Left forelimb (tissue), 1 donor: Measurements from ENCODE around the gene AFMID.
A peak's percentile ranks its signal among the peaks of the same experiment; 100 is the strongest.
"Not testable (repeated sequence)": the region's sequence is repeated elsewhere in the genome, so short reads cannot be mapped to it uniquely, and the experiment has no call there.

Experiments
- DNase-seq: peaks from one replicate; pipeline ENCODE4 v3.0.0-alpha.2; 2018; ENCODE audit warnings: low spot score

Gene AFMID

DNA sequence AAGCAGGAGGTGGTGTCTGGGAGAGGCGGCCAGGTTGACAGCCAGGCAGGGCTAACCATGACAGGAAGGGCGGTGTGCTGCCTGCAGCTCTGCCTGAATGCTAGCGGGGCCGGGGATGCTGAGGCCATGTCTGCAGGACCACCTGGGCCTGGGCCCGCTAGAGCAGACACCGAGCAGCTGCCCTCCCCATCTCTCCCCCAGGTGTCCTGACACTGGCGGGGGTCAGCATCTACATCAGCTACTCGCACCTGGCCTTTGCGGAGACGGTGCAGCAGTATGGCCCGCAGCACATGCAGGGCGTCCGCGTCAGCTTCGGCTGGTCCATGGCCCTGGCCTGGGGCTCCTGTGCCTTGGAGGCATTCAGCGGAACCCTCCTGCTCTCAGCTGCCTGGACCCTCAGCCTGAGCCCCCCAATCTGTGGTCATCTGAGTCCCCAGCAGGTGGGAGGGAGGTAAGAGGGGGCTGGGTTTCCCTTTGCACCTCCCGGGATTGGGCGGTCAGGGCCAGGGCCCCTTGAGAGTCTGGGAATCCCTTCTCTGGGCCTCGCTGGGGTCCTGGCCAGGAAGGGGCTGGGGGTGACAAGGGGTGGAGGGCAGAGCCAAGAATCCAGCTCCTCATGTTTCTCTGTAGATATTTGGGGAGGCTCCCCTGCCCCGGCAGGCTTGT, 51.8 kb downstream of the AFMID start:
- DNase-seq, result no peak

DNA sequence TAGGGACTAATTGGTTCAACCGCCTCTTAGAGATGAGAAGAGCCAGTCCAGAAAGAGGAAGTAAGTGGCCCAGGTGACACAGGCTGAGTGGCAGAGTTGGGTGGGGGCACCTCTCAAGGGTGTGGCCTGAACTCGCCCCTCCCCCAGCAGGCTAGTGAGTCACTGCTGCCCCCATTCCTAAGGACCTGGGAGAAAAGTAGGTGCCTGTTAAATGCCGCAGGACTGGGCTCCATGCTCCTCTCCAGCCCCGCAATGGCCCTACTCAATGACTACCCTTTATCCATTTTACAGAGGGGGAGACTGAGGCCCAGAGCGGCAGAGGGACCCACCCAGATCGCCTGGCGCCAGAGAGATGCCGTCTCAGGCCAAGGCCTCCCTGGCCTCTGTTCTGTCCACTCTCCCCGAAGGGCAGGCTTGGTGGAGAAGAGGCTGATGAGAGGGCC, 52.3 kb downstream of the AFMID start:
- DNase-seq, result no peak

DNA sequence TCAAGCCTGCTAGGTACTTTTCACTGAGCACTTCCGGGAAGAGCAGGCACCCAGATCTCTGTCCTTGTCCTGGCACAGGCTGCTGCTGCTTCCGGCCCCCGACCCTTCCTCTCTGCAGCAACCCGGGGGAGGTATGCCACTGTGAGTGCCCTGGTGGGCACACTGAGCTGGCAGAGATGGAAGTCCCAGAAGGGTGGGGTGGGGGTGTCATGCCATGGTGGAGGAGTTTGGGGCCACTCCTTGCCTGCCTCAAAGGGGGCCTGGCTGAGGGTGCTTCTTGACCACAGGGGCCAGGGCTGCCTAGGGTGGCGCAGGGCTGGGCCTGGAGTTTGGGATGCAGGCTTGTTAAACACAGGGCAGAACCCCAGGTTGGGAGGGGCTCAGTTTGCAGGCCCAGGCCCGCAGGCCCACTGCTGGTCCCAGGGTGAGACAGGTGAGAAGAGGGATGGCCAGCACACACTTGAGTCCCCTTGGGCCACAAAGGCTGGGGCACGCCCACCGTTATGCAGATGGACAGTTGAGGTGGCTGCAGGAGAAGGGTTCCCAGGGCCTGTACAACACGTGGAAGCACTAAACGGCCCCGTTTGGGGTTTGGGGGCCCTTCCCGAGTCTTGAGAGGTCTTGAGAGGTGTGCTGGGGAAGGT, 53.0 kb downstream of the AFMID start:
- DNase-seq, result no peak

DNA sequence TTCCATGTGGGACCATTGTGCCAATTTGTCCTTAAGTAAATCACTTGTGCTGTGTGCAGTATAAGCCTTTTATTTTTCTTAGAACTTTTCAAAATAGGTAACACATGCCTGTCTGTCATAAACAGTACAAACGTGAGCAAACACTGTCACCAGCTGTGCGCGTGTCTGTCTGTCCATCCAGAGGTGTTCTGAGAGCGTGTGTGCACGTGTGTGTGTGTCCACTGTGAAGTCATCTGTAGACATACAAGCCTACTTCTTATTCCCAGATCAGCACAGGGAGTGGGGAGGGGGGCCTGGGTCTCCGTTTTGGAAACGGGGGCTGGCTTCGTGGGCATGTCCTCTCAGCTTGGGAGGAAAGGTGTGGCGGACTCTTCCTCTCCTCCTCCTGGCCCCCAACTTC, 53.7 kb downstream of the AFMID start:
- no peak for DNase-seq

DNA sequence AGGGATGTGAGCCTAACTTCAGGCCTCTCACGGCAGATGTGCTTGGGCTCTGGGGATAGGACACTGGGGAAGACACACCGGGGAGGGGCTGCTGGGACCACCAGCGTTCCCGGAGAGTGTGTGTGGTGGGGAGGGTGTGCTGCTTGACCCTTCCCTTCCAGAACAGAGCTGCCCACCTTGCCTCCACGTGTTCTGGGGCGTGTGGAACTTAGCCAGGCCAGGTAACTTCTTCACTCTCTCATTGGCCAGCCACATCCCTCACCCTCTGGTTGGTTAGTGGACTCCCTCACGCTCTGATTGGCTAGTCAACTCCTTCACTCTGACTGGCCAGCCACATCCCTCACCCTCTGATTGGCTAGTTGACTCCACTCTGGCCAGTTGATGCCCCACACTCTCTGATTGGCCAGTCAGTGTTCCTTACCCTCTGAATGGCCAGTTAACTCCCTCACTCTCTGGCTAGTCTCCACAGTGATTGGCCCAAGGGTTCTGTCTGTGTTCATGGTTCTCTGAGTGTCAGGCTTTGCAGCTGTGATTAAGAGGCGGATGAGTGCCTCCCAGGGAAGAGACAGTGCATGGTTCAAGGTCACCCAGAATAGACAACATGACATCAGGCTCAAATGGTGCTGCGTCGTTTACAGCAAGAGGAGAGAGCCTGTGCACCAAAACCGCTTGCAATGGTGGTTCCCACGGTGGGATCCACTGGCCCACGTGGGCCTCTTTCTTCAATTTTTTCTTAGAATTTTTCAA, 54.3 kb downstream of the AFMID start:
- DNase-seq, result no peak

DNA sequence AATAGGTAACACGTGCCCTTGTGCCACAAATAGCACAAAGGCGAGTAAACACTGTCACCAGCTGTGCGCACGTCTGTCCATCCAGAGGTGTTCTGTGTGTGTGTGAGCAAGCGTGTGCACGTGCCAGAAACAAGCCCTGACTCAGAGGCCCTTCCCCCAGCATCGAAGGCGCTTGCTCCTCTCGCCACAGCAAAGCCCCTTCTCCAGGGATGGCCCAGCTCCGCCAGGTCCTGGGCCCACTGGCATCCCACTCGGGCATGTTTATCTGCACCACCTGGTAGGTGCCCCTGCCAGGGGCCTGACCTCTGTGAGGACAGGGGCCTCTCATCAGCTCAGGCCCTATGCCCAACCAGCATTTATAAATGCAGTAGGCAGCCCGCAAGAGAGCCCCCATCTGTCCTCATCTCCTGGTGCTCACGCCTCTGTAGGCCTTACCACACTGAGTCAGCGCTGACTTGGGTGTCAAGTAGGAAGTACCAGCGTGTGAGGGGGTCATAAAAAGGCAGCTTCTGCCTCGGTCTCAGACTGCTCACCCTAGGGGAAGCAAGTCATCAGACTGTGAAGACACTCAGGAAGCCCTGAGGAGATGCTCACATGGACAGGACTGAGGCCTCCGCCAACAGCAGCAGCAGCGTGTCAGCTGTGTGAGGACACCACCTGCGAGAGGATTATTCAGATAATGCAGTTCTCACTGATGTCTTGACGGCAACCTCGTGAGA, 55.0 kb downstream of the AFMID start:
- DNase-seq, result no peak

DNA sequence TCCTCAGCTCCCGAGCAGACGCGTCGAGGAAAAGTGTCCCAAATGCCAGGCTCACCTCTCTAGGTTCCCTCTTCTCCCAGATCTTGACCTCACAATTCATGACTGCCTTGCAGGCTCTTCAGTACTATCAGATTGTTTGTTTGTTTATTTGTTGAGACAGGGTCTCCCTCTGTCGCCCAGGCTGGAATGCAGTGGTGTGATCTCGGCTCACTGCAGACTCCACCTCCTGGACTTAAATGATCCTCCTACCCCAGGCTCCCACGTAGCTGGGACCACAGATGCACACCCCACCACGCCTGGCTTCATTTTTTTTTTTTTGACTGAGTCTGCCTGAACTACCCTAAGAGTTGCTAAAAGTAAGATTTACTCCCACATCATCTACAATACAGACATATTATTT, 60.1 kb downstream of the AFMID start:
- no peak for DNase-seq

DNA sequence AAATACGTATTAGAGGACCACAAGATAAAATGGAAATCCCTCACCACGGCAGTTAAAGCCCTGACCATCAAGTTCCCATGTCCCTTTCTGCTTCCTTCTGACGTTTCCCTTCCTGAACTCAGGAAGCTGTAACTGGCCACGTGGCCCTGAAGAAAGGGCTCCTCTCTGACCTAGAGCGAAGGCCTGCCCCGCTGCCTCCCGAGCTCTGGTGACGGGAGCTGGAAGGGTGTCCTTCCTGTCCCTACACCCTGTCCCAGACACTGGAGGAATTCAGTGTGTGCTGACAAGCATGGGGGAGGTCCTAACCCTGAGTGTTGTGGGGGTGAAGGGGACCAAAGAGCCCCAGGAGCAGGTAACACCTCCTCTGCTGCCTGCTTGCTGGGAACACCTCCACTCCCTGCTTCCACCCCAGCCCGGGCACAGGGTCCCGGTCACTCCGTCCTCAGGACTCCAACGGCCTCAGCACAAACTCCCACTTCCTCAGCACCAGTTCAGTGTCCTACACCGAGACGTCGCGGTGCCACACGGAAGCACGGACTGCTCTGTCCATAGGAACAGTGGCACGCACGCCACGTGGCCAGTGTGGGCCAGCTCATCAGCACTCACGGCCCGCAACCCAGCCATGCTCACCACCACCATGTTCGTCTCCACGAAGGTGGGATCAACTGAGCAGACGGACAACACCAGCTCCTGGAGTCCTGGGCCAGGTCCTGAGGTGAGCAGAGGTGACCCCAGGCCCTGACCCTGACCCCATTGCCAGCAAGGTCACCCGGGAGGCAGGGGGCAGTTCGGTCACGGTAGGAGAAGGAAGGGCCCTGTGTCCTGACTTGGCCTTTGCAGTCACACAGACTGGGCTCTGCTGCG, 61.1 kb downstream of the AFMID start:
- no peak for DNase-seq

DNA sequence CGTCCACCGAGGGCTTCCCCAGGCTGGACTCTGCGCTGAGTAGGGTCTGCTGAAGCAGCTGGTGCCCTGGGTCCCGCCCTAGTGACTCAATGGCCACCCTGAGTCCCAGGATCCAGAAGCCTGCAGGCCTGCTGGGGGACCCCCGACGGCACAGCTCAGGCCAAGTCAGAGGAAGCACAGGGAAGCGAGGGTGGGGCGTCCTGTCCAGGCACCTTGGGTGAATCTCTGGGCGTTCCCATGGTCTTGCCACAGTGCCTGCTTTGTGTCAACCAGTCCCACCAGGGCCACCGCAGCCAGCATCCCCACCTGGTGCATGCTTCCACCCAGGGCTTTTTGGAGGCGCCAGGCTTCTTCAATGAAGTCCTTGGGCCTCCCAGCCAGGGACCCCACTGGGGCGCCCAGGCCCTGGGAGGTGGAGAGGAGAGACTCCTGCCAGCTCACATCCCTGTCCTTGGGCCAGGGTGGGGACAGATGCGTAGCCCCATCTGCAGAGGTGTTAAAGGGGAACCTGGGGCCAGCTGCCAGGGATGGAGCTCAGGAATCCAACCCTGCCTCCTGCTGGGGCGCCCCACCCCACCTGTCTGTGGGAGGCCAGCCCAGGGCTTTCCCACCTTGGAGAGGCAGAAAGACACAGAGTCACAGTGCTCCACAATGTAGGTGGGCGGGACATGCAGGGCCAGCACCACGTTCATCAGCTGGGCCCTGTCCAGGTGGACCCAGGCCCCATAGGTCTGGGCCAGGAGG, 62.1 kb downstream of the AFMID start:
- DNase-seq, result no peak

DNA sequence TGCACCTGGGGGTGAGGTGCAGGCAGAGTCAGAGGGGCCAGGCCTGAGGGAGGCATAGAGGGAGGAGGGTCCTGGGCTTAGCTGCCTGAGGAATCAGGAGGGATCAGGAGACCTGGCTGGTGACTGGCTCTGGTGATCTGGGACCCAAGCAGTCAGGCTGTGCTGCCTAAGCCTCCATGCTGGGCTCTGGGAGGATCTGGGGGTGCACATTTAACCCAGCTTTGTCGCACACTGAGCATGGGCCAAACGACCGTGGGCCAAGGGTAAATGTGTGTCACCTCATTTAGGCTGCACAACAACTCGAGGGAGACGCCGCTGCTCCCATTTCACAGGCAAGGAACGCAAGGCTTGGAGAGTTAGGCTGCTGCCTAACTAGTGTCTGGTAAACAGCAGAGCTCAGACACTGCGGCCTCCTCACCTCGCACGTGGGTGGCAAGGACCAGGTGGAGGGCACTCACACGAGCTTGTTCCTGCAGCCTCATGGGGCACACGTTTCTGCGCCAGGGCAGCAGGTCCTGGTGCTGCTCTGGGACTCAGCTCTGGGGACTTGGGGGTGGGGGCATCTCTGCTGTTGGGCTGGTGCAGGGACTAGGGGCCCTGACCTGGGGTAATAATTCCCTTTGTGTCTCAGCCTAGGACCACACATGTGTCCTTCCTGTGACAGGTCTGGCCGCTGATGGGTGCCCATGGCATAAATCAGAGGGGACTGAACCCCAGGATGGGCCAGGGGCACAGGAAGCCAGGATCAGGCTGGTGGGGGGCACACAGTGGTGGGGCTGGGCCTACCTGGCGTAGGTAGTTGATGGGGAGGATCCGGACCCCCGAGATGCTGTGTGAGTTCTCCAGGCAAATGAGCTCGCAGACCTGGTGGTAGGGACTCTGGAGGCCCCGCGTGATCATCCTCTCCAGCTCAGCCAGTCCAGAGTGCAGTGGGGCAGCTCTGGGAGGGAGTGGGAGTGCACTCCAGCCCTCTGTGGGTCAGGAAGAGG, 63.0 kb downstream of the AFMID start:
- no peak for DNase-seq

DNA sequence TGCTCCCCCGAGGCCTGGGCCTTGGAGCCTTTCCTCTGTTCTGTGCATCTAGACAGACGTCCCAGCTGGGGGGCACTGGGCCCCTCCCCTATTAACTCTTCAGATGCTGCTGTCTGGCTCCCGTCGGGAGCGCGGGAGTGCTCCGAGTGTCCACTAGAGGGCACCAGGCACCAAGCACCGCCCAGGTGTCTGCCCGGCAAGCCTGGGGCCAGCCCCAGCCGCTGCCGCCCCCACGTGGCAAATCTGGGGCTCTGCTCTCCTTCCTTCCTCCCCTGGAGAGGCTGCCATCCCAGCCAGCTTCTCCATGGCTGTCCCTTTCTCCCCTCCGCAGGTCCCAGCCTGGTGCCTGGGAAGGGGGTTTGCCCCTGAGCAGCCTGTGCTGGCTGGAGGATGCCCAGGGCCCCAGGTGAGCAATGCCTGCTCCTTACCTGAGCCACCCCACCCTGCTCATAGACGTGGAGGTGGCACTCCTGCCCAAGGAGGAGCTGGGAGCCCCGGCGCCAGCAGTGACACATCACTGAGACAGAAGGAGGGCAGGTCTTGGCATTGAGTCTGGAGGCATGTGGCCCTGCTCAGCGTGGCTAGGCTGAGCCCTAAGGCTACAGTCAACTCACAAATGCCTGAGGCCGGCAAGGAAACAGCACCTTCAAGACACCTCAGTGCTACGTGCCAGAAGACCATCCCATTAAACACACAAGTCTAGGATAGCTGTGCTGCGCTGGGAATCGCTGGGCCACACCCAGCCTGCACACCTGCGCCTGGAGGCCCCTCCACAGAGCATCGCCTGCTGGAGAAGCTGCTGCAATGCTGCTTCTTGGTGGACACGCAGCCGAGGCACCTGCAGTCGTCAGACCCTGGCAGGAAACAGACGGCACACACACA, 64.0 kb downstream of the AFMID start:
- peak; percentile 87 for DNase-seq

DNA sequence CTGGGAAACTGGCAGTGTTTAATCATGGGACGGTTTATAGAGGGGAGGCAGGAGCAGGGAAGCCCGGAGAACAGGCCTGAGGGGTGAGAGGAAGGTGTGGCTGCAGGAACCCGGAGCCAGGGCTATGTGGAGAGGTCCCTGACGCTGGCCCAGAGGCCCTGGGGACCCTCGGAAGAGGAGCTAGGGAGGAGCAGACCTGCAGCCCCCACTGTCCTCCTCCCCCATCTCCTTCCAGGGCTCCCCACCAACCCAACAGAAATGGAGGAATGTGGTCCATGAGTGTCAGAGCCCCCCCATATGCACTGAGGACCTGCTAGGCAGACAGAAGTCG, 64.6 kb downstream of the AFMID start:
- DNase-seq, result no peak

DNA sequence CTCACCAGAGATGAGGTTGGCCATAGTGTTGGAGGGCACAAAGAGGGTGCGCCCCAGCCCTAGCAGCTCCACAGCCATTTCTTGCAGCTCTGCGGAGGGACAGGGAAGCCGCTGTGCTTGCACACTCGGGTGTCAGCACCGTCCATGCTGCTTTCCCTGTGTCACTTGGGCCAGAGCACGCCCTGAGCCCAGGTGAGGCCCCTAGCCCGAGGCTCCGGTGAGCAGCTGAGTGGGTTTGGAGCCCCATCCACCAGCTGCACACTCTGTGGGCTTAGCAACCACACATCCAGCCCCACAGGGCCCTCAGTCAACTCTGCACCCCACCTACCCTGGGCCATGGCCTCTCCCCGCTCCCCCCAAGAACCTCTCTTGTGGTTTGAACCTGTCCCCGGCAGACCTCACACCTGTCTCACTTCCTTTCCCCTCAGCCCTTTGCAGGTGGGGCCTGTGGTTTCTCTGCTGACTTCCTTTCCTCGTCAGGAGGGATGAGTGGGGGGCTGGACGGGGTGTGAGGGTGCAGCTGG, 65.0 kb downstream of the AFMID start:
- no peak for DNase-seq

DNA sequence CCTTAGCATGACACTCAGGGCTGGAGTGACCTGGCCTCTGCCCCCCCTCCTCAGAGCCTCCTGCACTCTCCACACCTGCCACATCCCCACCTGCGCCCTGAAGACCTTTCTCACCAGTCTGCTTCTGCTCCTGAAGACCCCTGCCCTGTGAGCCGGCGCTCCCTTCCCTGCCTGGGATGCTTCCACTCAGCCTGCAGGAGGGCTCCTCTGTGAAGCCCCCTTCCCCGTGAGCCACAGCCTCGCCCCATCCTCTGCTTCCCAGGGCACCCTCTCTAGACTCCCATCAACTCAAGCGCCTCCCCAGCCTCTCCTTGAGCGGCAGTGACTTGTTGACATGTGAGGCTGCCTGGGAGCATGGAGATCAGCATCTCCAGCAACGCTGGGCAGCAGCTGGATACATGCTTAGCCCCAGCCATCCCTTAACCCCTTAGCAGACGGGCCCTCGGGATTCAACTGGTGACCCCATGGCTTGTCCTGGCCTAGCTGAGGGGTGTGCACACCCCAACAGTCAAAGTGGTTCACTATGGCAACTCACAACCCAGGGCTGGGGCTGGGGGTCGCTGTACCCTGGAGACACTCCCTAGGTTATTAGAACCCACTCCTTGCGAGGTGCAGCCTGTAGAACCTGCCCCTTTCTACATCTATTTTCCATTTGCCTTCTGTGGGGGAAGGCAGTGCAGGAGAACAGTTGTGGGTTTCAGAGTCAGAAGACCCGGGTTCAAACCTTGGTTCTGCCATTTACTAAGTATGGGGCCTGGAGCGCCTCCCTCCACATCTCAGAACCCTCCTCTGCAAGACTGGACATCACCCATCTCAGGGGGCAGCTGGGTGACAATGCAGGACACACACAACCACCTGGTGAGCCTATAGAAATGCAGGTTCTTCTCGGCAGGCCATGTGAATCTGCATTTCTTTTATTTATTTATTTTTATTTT, 65.8 kb downstream of the AFMID start:
- DNase-seq, result no peak

DNA sequence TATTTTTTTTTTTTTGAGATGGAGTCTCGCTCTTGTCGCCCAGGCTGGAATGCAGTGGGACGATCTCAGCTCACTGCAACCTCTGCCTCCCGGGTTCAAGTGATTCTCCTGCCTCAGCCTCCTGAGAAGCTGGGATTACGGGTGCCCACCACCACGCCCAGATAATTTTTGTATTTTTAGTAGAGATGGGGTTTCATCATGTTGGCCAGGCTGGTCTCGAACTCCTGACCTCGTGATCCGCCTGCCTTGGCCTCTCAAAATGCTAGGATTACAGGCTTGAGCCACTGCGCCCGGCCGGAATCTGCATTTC, 66.4 kb downstream of the AFMID start:
- DNase-seq, result not testable (repeated sequence)

DNA sequence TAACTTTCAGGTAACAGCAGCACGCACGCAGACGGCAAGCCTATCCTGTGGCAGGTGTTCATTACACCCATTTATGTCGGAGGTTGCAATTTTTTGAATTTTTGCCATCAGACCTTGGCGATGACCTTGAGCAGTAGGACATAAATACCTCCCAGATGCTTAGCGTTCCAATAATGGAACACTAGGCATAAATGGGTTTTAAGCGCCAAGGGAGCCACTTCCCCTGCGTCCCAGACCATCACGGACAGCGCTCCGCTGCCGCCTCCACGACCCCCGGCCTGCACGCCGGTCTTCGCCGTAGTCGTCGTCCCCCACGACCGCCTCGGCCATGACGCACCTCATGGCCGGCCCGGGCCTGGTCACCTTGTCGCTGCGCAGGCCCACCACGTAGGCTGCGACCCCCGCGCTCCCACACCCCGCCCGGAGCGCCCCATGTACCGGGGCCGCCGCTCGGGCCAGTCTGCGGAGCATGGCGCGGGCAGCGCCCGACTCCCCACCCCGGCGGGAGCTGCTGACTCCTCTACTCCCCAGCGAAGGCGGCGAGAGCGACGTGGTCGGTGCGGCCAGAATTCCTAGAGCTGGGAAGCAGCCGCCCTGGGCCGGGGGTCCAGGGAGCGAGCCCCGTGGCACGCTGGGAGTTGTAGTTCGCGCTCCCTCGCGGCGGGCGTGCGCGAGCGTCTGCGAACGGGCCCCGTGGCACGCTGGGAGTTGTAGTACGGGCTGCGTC, 66.9 kb downstream of the AFMID start:
- peak; percentile 92 for DNase-seq
